ENCODE data around the gene TEAD2. TPM values are rescaled to one million over a fixed set of nuclear protein-coding genes. Genes with fewer than 3 reads are reported as not detected.

TEAD2 gene
- total RNA-seq, 1 experiment from 2014 or later, result 121 TPM

DNA sequence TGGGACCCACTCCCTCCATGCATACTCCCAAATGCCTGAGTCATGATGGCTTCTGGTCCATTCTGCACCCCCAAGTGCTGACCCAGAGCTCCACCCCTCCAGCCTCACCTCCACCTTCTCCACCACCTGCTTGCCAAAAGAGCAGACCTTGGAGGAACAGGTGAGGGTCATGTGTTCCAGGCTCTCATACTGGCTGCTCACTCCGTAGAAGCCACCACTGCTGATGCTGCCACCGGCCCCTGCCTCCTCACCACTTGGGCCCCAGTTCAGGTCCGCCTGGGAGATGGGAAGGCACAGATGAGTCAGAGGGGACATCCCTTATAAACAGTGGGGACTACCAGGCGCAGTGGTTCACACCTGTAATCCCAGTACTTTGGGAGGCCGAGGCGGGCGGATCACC, 19.1 kb downstream of the TEAD2 start:
- Histone ChIP-seq H3K4me1 (ENCODE audit: insufficient read depth, low read length, poor library complexity, severe bottlenecking) (peaks cover 28% of the 10 kb centered on the region), H3K27ac (ENCODE audit: low read depth, low read length, poor library complexity, severe bottlenecking) (no peak overlapping the region), H3K9me3 (ENCODE audit: low read depth, low read length, poor library complexity, severe bottlenecking) (no peaks in the 10 kb centered on the region), H3K4me3 (ENCODE audit: low read depth, low read length, poor library complexity, severe bottlenecking) (no peak overlapping the region), H3K36me3 (ENCODE audit: insufficient read depth, low read length, poor library complexity, severe bottlenecking) (peaks cover 66% of the 10 kb centered on the region), H3K27me3 (replicated peaks; ENCODE audit: insufficient read depth, low read depth, low read length, poor library complexity) (no peaks in the 10 kb centered on the region)
- TF ChIP-seq, protein P1, sequence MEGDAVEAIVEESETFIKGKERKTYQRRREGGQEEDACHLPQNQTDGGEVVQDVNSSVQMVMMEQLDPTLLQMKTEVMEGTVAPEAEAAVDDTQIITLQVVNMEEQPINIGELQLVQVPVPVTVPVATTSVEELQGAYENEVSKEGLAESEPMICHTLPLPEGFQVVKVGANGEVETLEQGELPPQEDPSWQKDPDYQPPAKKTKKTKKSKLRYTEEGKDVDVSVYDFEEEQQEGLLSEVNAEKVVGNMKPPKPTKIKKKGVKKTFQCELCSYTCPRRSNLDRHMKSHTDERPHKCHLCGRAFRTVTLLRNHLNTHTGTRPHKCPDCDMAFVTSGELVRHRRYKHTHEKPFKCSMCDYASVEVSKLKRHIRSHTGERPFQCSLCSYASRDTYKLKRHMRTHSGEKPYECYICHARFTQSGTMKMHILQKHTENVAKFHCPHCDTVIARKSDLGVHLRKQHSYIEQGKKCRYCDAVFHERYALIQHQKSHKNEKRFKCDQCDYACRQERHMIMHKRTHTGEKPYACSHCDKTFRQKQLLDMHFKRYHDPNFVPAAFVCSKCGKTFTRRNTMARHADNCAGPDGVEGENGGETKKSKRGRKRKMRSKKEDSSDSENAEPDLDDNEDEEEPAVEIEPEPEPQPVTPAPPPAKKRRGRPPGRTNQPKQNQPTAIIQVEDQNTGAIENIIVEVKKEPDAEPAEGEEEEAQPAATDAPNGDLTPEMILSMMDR (conservative IDR thresholded peaks at IDR 0.05; ENCODE audit: low read depth, low read length), result no peak
- TF ChIP-seq EZH2 (IDR thresholded peaks at IDR 0.05; ENCODE audit: borderline replicate concordance, low read depth, low read length, poor library complexity, severe bottlenecking), result no peak
- intact Hi-C loops (cut with micrococcal nuclease; ENCODE audit: unreplicated experiment), result no loop called here
- POLR2A ChIA-PET (ENCODE audit: low non-redundant PET), result no interaction called here
- CTCF ChIA-PET, result no interaction called here
- BruUV-seq (replicated peaks), result no TSS peak
- DNase-seq (ENCODE audit: low spot score), result no peak

DNA sequence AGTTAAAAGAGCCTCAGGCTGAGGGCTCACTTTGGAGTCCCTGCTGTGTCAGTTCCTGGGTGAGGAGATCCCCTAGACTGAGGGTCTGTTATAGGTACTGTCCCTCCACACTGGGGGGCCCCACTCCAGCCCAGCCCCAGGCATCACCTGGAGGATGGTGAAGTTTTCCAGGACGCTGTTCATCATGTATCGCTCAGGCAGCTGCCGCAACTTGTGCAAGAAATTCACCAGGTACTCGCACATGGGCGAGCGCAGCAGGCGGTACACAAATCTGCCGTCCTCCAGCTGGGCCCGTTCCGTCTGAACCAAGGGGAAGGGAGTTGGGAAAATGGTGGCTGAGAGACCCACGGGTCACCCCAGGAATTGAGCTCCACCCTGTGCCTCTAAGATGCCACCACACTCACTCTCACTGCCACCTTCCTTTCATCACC, 19.9 kb downstream of the TEAD2 start:
- no peak for TF ChIP-seq EZH2 (IDR thresholded peaks at IDR 0.05; ENCODE audit: borderline replicate concordance, low read depth, low read length, poor library complexity, severe bottlenecking)
- TF ChIP-seq, protein P1 (conservative IDR thresholded peaks at IDR 0.05; ENCODE audit: low read depth, low read length), result no peak
- intact Hi-C loops (cut with micrococcal nuclease; ENCODE audit: unreplicated experiment), result no loop called here
- CTCF ChIA-PET, result no interaction called here
- no peak for DNase-seq (ENCODE audit: low spot score)
- H3K9me3 ChIP-seq (ENCODE audit: low read depth, low read length, poor library complexity, severe bottlenecking), result no peaks in the 10 kb centered on the region
- H3K4me1 ChIP-seq (ENCODE audit: insufficient read depth, low read length, poor library complexity, severe bottlenecking), result peaks cover 29% of the 10 kb centered on the region
- no peaks in the 10 kb centered on the region for H3K27me3 ChIP-seq (replicated peaks; ENCODE audit: insufficient read depth, low read depth, low read length, poor library complexity)
- no peak overlapping the region for H3K27ac ChIP-seq (ENCODE audit: low read depth, low read length, poor library complexity, severe bottlenecking)
- no peak overlapping the region for H3K4me3 ChIP-seq (ENCODE audit: low read depth, low read length, poor library complexity, severe bottlenecking)
- BruUV-seq (replicated peaks), result no TSS peak
- POLR2A ChIA-PET (ENCODE audit: low non-redundant PET), result no interaction called here
- peaks cover 58% of the 10 kb centered on the region for H3K36me3 ChIP-seq (ENCODE audit: insufficient read depth, low read length, poor library complexity, severe bottlenecking)

DNA sequence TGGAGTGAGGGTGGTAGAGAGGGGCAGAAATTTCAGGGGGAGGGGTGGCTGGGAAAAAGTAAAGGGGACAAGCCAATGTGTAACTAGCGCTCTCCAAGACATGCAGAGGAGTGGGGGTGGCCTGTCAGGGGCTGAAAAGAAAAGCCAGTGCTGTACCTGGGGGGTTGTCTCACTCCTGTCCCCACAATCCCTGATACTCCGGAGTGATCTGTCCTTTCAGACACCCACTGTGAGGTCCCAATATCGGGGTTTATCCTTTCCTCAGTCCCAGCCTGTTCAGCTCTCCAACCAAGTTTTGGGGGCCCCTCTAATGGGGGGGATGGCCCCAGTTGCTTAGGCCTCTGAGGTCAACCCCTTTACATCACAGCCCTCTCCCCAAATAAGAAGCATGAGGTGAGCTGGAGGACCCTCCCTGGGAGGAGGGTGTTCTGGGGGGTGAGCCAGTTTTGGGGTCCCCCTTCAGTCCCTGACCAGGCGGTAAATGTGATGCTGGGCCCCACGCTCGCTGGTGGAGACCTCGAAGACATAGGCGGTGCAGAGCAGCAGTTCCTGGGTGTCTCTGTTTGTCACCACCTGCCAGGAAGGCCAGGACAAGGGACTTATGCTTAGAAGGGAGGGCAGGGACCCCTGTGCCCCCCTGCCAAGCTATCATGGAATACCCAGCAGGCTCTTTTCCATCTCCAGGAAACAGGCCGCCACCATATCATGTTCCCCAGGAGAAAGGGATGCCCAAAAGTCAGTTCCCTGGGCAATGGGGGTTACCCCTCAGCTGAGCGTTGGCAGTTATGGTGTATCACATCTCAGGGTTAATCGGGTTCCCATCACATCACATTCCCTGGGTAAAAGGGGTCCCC, 21.1 kb downstream of the TEAD2 start:
- Histone ChIP-seq H3K27me3 (replicated peaks; ENCODE audit: insufficient read depth, low read depth, low read length, poor library complexity) (no peaks in the 10 kb centered on the region), H3K36me3 (ENCODE audit: insufficient read depth, low read length, poor library complexity, severe bottlenecking) (peaks cover 46% of the 10 kb centered on the region), H3K9me3 (ENCODE audit: low read depth, low read length, poor library complexity, severe bottlenecking) (no peaks in the 10 kb centered on the region), H3K27ac (ENCODE audit: low read depth, low read length, poor library complexity, severe bottlenecking) (peak overlapping the region; percentile 83), H3K4me1 (ENCODE audit: insufficient read depth, low read length, poor library complexity, severe bottlenecking) (peaks cover 29% of the 10 kb centered on the region), H3K4me3 (ENCODE audit: low read depth, low read length, poor library complexity, severe bottlenecking) (no peak overlapping the region)
- intact Hi-C loops (cut with micrococcal nuclease; ENCODE audit: unreplicated experiment), result no loop called here
- no peak for DNase-seq (ENCODE audit: low spot score)
- CTCF ChIA-PET, result no interaction called here
- POLR2A ChIA-PET (ENCODE audit: low non-redundant PET), result no interaction called here
- TSS peak; percentile 64 for BruUV-seq (replicated peaks)
- no peak for TF ChIP-seq EZH2 (IDR thresholded peaks at IDR 0.05; ENCODE audit: borderline replicate concordance, low read depth, low read length, poor library complexity, severe bottlenecking)
- TF ChIP-seq, protein P1 (conservative IDR thresholded peaks at IDR 0.05; ENCODE audit: low read depth, low read length), result no peak
